AG20443 (cell line): ENCODE results near the gene ESF1.
"Not testable (repeated sequence)": the region's sequence is repeated elsewhere in the genome, so short reads cannot be mapped to it uniquely, and the experiment has no call there.

Source experiments
- DNase-seq: peaks from one replicate; pipeline ENCODE4 v3.0.0; 2012; ENCODE audit warnings: low spot score, mixed read lengths

ESF1 gene

DNA sequence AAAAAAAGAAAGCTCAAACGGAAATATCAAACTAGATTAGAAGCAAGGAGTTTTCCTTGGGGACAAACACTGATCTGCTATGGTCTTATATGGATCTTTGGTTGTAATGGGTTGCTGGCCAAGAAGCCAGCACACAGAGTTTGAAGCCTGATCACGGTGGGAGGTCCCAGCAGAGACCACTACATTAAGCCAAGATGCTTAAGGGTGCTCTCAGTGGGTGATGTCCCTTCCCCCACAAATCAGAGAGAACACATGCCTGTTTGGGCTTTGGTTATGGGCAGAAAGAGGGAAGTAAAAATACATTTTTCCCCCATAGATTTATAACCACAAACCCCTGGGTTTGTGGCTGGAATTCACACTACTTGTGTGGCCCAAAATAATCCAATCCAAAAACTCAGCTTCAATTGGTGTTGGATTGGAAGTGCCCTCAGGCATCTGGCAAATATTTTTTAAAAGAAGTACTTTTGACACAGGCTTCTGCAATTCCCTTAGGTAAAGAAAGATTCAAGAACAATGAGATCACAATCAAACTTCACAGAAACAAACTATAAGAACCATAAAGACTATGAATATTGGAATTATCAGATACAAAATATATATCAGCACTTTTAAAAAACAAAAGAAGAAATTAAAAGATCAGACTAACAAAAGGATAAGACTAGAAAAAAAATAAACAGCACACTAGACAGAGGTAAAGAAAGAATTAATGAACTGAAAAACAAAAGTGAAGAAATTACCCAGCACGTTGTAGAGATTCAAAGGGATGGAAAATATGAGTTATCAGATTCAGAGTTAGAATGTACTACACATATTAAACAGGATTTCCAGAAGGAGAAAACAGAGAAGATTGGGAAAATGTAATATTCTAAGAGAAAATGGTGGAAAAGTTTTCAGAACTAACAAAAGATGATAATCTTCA, 44.7 kb downstream of the ESF1 start:
- no peak for DNase-seq

DNA sequence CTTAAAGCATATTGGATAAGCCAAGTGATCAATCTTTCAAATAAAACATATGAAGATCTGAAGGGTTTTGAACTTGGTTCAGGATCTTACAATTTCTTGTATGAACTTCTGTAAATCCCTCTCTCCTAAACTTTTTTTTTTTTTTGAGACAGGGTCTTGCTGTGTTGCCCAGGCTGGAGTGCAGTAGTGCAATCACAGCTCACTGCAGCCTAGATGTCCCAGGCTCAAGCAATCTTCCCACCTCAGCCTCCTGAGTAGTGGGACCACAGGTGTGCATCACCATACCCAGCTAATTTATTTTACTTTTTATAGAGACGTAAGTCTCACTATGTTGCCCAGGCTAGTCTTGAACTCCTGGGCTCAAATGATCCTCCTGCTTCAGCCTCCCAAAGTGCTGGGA, 46.5 kb downstream of the ESF1 start:
- not testable (repeated sequence) for DNase-seq

DNA sequence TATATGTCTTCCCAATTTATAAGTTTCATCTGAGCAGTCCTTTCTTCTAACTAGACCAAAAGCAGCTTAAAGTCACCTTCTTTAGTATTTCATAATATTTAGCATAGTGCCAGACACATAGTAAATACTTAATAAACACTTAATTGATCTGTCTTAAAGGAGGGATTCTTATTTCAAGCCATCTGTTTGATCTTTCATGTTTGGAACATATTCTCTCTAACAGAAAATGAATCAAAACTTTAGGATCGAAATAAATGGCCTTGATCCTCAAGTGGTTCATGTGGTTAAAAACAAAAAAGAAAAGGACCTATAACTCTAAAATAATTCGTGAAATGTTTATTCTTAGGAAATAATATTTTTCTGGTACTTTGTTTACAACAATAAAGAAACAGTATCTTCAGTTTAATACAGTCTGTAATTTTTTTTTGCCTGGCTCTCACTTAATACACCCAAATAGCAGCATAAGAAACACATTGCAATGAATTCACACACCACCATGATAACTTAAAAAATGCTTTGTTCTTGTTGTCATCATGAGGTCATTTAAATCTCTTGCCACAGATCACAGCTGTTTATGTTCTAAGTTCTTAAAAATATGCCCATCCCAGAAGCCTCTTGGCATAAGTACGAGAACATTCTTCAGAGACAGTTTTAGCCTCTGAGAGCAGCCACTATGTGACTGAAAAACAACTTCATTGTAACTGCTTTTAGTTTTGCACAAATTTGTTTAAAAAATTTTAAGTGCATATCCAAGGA, 48.1 kb downstream of the ESF1 start:
- peak; percentile 64 for DNase-seq

DNA sequence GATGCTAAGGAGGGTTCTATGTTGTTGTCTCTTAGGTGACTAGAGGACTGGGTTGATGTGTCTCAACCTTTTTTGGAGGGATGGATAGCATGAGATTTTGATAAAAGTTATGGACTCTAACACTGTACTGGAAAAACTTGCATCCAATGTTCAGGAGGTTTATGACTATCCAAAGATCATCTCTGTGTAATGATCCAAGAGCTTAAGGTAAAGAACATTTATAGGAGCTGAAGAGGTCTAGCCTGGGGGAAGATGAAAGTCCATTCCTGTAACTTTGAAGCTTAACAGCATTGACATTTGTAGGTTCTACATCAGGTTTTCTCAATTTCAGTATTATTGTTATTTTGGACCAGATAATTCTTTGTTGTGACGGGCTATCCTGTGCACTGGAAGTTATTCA, 48.9 kb downstream of the ESF1 start:
- no peak for DNase-seq

DNA sequence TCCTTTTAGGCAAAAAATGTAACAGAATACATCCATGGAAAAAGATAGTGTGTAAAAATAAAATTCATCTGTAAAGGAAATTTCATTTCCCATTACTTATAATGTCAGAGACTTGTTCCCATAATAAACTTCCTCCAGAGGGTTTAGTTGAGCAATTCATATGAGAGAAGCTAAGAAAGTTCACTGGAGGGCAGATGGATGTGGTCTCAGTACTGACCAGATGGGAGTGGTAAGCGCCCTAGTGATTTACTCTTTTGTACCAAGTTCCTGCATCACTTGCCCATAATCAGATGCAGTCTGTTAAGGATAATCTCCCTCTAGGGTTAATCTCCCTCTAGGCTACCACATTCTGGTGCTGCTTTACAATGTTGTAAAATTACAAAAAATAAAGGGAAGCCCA, 61.7 kb downstream of the ESF1 start:
- peak; percentile 16 for DNase-seq

DNA sequence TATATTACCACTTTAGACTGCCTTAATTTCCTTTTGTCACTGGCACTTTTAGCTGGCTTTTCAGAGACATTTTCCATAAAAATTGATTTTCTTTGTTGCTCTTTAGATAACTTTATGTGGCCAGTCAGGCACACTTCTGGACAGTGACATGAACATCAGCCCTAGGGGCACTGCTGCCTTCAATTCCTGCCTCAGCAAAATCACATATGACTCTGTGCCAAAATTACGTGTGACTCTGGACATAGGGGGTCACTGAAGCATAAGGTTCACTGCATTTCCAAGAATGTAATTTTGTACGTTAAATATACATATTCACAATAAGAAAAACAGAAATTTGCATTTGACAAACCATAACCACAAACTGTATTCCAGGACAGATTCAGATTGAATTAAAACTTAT, 66.5 kb downstream of the ESF1 start:
- no peak for DNase-seq

DNA sequence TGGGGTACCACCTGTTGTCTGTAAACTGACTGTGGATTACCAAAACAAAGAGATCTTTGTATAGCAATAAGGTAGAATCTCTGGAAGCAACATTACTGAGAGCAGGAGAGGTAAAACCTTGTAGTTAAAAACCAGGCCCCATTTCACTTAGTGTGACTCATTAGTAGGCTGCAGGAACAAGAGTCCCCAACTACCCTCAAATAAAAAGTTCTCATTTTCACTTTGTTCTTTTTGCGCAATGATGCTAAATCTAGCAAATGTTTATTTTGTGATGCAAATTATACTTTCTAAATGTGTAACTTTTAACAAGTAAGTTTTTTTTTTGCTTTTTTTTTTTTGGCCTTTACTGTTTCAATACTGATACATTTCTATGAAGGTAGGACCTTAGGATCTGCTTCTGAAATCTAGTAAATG, 67.1 kb downstream of the ESF1 start:
- no peak for DNase-seq

DNA sequence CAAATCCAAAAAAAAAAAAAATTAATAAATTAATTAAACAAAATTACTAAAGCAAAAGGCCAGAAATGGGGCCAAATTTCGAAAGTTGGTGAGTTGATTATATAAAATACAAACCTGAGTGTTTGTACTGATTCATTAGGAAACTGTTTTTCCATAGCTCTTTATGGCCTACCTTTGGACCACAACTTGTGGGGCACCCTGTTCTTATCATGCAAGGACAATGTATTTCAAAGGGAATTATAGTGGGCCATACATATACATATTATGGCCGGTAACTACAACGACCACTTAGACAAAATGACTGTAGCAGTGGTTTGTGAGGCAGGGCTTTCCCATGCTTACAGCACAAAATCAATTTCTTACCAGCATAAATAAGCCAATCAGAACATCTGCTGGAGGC, 69.5 kb downstream of the ESF1 start:
- DNase-seq, result no peak

DNA sequence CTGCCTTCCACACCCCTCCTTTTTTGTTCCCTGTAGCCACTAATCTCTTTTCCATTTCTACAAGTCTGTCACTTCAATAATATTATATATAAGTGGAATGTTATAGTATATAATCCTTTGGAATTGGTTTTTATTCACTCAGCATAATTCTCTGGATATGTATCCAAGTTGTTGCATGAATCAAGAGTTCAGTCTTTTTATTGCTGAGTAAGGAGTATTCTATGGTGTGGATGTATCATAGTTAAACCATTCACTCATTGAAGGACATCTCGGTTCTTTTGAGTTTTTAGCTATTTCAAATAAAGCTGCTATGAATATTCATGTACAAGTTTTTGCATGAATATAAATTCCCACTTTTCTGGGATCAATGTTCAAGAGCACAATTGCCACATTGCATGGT, 76.5 kb downstream of the ESF1 start:
- DNase-seq, result no peak

DNA sequence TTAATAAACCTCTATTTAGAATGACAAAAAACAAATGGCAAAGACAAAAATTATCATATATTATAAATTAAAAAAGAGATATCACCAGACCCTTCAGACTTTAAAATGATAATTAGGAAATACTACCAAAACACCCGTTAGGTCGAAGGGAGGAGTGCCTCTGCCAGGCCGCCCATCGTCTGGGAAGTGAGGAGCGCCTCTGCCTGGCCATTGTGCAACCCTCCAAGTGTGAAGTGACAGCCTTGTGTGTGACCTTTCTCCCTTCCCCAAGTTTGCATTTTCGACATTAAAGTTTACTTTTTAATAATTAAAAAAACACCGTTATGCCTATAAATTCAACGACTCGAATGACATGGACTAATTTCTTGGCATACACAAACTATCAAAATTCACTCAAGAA, 81.5 kb downstream of the ESF1 start:
- DNase-seq, result no peak

DNA sequence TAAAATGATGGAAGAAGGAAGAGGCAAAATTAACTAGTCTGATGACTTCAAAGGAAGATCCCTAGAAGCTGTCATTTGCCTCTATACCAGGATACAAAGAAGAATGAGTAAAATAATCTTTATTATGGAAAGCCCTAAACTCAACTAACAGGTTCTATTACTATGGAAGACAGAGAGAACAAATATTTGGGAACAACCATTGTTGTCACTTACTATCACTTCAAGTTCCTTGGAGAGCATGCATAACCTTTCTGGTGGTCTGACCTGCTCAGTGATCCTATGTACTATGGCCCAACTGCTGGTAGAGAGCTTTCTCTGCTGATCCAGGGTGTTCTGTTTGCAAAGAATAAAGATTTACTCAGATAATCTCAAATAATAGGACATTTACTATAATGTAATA, 83.2 kb downstream of the ESF1 start:
- no peak for DNase-seq

DNA sequence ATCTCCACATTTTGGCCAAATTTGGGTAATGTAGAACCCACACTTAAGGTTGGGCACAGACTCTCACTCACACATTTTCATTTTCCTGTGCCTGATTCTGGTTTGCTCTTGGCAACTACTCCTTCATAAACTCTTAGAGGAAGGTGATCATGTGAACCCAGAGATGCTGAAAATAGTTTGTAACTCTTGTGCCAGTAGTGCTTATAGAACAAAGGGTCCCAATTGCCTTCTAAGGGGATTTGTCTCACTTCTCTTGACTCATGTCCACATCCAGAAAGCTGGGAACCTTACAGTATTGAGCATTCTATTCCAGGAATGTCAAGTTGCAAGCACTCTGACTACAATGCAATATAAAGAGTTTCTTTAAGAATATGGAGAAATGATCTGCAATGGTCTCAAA, 84.0 kb downstream of the ESF1 start:
- no peak for DNase-seq

DNA sequence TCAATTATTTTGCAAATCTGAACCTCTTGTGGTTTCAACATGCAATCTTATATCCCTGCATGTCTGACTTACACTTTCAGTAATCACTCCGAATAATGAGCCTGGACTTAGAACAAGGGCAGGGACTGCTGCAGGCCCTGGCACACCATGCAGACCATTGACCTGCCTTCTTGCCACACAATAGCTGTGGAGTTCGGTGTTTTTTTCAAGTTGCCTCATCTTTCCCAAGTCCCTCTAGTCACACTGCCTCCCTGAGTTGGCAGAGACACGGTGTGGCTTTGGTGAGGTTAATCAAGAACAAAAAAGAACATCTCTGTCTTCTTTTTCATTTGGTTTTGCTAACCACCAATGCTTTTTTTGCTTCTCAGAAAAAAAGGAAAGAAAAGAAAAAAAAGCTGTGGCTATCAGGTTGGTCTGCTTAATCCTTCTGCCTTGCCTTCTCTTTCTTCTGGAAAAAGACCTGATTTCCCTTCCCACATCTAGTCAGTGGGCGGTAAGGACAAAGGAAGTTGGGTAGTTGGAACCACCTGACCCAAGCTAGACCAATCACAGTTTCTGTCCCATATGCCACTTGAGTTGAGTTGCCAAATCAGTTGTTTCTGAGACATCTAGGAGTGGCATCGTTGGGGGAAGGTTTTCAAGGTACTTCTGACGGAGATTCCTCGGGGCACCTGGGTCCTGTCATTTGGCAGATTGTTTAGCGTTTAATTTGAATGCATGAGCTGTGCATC, 90.1 kb downstream of the ESF1 start:
- DNase-seq, result no peak

DNA sequence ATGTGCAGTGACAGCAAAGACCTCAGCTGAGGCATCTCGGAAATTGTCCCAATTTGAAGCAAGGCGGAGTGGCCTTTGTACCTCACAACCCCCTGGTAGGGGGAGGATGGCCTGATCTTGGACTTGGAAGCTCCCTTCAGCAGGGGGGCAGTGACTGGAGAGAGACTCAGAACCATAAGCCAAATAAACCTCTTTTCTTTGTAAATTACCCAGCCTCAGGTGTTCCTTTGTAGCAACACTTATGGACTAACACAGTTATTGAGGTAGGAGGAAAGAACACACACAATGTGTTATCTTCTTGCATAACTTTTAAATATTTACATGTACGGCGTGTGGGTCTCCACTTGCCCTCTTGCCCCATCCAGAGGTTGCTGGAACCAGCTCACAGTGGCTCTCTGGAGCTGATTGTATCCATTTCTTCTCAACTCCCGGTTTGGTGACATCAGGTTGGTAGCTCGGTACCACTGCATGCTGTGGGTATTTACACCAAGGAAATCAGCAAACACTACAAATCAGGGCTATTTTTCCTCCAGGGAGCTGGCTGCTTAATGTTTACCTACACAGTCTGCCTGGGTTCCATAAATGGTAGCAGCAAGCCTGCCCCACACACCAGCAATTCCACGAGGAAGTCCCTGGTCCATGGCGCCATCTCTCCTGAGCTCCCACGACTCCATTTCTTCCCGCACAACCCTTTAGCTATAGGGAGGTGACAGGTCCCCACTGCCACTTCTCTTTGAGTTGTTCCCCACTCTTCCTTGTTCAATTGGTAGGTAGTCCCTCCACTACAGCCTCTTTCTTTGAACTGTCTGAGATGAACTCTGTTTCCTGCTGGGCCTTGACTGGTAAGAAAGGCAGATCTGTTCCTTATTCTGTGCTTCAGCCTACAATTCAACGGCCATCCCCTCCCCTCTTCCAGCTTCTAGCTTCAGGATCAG, 91.7 kb downstream of the ESF1 start:
- no peak for DNase-seq

DNA sequence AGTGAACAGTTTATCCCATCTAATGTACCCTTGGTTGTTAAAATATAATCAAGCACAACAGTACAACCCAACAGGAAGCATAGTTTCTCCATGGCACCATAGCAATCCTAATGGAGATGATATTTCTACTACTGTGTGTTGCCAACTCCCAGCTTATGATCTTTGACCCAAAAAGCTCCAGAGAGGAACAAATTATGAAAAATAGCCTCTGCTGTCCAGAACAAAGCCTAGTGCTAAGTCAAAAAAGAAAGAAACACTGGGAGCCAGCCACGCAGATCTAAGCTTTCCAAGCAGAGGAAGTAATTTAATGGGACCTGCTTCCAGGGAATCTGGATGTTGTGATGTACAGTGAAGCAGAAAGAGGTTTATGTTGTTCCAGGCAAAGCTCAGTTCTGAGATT, 93.8 kb downstream of the ESF1 start:
- DNase-seq, result no peak

DNA sequence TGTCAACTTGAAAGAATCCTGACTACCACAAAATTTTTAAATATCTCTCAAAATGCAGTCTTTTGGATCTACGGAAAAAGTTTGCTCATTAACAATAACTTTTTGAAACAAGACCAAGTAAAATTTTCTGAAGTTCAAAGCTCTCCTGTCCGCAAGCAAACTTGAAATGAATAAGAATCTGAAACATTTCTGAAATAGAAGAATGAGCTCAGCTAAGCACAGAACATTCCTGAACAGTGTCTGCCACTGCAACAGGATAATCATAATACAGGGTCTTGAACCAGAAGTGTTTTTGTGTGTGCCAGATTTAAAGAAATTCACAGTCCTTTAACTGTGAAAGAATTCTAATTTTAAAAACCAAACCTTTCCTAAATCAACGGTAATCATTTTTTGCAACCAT, 96.9 kb downstream of the ESF1 start:
- DNase-seq, result no peak

DNA sequence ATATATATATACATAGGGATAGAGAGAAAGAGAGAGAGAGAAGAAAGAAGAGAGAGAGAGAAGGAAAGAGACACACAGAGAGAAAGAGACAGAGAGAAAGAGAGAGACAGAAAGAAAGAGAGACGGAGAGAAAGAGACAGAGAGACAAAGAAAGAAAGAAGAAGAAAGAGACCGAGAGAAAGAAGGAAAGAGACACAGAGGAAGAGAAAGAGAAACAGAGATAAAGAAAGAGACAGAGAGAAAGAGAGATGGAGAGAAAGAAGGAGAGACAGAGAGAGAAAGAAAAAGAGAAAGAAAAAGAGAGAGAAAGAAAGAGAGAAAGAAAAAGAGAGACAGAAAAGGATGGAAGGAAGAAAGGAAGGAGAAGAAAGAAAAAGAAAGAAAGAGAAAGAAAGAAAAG, 99.1 kb downstream of the ESF1 start:
- no peak for DNase-seq

DNA sequence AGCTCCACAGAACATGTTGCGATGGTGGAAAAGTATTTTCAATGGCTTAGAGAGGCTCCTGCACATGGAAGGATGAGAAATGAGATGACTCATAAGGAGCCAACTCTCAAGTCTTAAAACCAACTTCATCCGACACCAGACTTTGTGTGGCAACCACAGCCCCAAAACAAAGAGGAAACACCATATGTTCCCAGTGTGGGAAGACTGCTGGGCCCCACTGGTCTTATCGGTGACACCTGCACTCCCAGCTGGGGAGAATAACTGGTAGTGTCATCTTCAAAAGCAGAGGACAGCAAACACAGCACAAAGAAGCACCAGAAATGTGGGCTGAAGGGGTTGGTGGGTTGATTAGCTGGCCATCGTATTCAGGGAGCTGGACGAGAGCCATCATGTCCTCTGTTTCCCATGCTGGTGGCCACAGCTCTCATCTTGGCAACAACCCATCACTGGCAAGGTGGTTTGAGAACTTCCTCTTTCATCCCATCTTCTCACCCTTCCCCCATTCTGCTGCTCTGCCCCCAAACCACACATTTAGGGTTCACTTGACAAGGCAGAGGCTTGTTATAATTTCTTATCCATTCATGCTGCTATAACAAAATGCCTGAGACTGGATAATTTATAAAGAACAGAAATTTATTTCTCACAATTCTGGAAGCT, 100.0 kb downstream of the ESF1 start:
- DNase-seq, result no peak

DNA sequence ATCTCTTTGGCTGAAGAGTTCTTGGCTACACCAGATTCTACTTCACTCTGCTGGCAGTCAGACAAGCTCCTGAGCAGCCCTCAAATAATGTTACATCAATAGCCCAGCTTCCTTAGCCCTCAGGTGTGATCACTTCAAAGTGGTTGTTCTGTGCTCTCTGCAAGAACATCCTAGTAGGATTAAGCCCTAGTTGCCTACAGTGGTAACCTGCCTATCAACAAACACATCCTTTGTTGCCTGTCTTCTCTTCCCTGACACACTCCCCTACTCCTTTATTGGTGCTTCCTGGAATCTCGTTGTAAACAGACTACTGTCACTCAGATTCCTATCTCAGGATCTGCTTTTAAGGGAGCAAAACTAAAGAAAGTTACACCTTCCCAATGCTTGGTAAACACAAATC, 100.9 kb downstream of the ESF1 start:
- DNase-seq, result no peak

DNA sequence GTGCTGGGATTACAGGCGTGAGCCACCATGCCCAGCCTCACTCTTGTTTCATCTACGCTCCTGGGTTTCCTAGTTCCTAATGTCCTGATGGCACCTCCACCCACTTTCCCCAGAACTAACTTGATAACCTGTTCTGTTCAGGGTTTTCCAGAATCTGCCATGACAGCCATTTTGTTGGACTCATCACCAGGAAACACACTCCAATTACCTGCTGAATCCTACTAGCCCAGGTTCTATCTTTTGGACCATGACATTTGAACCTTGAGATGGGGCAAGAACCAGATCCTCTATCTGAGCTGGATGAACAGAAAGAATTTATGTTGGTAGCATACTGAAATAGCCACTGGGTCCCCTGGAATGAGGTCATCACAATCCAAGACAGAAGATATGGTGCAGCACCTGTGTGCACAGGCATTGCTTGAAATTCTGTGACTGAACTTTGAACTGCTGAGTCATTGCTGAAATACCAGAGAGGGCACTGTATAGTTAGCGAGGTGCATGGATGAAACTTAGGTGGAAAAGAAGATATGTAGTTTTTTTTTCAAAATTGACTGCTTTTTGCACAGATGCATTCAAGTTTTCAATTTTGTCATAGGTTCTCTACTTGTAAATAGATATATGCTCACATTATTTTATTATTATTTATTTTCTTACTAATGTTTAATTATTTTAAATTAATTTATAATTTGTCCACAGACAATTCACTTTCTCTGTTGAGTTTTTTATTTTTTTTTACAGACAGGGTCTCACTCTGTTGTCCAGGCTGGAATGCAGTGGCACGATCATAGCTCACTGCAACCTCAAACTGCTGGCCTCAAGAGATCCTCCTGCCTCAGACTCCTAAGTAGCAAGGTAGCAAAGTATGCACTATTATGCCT, 103.2 kb downstream of the ESF1 start:
- DNase-seq, result no peak
